ENCODE results near the gene LRP4.

LRP4 gene

DNA sequence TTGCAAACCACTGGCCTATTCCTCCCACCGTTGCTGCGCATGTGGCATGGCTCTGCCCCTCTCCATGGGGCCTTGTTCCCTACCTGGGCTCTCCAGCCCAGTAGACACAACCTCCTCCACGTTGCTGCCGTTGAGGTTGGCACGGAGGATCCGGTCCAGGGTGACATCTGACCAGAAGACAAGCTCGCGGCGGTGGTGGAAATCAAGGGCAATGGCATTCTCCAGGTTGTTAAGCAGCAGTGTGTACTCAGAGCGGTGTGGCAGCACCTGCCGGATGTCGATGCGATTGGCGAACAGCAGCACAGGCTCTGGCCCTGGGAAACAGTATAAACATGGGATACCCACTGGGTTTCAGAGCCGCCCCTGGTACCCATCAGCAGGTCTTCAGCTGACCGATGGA lies 23.8 kb downstream of the LRP4 start:
- TF ChIP-seq CSDC2 (CRISPR knock-in tag; IDR thresholded peaks at IDR 0.05): no peak
- no peak for TF ChIP-seq TOX (CRISPR knock-in tag; IDR thresholded peaks at IDR 0.05; ENCODE audit: borderline replicate concordance)
- TF ChIP-seq, protein P1, sequence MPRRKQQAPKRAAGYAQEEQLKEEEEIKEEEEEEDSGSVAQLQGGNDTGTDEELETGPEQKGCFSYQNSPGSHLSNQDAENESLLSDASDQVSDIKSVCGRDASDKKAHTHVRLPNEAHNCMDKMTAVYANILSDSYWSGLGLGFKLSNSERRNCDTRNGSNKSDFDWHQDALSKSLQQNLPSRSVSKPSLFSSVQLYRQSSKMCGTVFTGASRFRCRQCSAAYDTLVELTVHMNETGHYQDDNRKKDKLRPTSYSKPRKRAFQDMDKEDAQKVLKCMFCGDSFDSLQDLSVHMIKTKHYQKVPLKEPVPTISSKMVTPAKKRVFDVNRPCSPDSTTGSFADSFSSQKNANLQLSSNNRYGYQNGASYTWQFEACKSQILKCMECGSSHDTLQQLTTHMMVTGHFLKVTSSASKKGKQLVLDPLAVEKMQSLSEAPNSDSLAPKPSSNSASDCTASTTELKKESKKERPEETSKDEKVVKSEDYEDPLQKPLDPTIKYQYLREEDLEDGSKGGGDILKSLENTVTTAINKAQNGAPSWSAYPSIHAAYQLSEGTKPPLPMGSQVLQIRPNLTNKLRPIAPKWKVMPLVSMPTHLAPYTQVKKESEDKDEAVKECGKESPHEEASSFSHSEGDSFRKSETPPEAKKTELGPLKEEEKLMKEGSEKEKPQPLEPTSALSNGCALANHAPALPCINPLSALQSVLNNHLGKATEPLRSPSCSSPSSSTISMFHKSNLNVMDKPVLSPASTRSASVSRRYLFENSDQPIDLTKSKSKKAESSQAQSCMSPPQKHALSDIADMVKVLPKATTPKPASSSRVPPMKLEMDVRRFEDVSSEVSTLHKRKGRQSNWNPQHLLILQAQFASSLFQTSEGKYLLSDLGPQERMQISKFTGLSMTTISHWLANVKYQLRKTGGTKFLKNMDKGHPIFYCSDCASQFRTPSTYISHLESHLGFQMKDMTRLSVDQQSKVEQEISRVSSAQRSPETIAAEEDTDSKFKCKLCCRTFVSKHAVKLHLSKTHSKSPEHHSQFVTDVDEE (CRISPR knock-in tag; IDR thresholded peaks at IDR 0.05): no peak
- TF ChIP-seq, protein P2, sequence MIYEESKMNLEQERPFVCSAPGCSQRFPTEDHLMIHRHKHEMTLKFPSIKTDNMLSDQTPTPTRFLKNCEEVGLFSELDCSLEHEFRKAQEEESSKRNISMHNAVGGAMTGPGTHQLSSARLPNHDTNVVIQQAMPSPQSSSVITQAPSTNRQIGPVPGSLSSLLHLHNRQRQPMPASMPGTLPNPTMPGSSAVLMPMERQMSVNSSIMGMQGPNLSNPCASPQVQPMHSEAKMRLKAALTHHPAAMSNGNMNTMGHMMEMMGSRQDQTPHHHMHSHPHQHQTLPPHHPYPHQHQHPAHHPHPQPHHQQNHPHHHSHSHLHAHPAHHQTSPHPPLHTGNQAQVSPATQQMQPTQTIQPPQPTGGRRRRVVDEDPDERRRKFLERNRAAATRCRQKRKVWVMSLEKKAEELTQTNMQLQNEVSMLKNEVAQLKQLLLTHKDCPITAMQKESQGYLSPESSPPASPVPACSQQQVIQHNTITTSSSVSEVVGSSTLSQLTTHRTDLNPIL (CRISPR knock-in tag; IDR thresholded peaks at IDR 0.05; ENCODE audit: low read depth): no peak
- no peak for TF ChIP-seq OSR1 (CRISPR knock-in tag; IDR thresholded peaks at IDR 0.05)
- TF ChIP-seq, protein P3, sequence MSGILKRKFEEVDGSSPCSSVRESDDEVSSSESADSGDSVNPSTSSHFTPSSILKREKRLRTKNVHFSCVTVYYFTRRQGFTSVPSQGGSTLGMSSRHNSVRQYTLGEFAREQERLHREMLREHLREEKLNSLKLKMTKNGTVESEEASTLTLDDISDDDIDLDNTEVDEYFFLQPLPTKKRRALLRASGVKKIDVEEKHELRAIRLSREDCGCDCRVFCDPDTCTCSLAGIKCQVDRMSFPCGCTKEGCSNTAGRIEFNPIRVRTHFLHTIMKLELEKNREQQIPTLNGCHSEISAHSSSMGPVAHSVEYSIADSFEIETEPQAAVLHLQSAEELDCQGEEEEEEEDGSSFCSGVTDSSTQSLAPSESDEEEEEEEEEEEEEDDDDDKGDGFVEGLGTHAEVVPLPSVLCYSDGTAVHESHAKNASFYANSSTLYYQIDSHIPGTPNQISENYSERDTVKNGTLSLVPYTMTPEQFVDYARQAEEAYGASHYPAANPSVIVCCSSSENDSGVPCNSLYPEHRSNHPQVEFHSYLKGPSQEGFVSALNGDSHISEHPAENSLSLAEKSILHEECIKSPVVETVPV (CRISPR knock-in tag; IDR thresholded peaks at IDR 0.05): no peak
- no peak for TF ChIP-seq ESRRG (CRISPR knock-in tag; IDR thresholded peaks at IDR 0.05)
- no peak for ATAC-seq

DNA sequence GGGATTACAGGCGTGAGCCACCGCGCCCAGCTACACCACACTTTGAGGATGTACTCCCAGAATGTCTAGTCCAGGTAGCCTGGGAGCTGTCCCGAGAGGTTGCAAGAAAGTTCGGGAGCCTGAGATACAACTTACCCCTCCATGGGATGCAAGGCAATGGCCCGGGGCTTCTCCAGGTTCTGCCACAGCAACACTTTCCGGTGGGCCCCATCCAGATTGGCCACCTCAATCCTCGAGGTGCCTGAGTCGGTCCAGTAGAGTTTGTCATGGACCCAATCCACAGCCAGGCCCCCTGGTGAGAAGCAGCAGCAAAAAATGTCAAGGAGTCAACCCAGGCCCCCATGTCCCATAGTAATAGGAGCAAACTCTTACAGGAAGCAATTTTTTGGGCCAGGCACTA lies 25.5 kb downstream of the LRP4 start:
- ATAC-seq: no peak
- no peak for TF ChIP-seq ARNTL (CRISPR knock-in tag; IDR thresholded peaks at IDR 0.05; ENCODE audit: borderline replicate concordance, low read depth)
- TF ChIP-seq PPARA (CRISPR knock-in tag; IDR thresholded peaks at IDR 0.05; ENCODE audit: borderline replicate concordance): no peak
- TF ChIP-seq OSR1 (CRISPR knock-in tag; IDR thresholded peaks at IDR 0.05): no peak
- no peak for TF ChIP-seq ZNF565 (CRISPR knock-in tag; conservative IDR thresholded peaks at IDR 0.05; ENCODE audit: low read depth)
- TF ChIP-seq BACH2 (CRISPR knock-in tag; IDR thresholded peaks at IDR 0.05; ENCODE audit: borderline replicate concordance): no peak
- no peak for TF ChIP-seq ZFP3 (CRISPR knock-in tag; IDR thresholded peaks at IDR 0.05)
- TF ChIP-seq TCF4 (CRISPR knock-in tag; IDR thresholded peaks at IDR 0.05; ENCODE audit: borderline replicate concordance): no peak
- TF ChIP-seq ZC3H10 (CRISPR knock-in tag; IDR thresholded peaks at IDR 0.05): no peak
- TF ChIP-seq CSDC2 (CRISPR knock-in tag; IDR thresholded peaks at IDR 0.05): no peak
- no peak for TF ChIP-seq ZFP30 (CRISPR knock-in tag; IDR thresholded peaks at IDR 0.05)

DNA sequence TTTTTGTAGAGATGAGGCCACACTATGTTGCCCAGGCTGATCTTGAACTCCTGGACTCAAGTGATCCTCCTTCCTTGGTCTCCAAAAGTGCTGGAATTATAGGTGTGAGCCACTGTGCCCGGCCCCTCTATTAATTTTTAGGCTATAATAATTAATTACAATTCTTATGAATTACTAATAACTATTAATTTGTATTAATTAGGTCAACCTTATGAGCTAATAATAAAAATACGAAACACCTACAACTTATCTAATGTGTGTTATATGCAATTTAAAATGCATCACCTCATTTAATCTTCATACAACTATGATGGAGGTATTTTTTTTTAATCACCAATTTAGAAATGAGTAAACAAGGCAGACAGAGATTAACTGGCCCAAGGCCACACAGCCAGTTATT lies 26.2 kb downstream of the LRP4 start:
- TF ChIP-seq ZNF70 (CRISPR knock-in tag; IDR thresholded peaks at IDR 0.05): no peak
- no peak for TF ChIP-seq ESRRG (CRISPR knock-in tag; IDR thresholded peaks at IDR 0.05)
- no peak for TF ChIP-seq TCF4 (CRISPR knock-in tag; IDR thresholded peaks at IDR 0.05; ENCODE audit: borderline replicate concordance)
- TF ChIP-seq SNAI2 (CRISPR knock-in tag; IDR thresholded peaks at IDR 0.05): no peak
- TF ChIP-seq OSR1 (CRISPR knock-in tag; IDR thresholded peaks at IDR 0.05): no peak
- no peak for TF ChIP-seq ARNTL (CRISPR knock-in tag; IDR thresholded peaks at IDR 0.05; ENCODE audit: borderline replicate concordance, low read depth)
- no peak for TF ChIP-seq ZNF8 (CRISPR knock-in tag; IDR thresholded peaks at IDR 0.05)
- TF ChIP-seq TOX (CRISPR knock-in tag; IDR thresholded peaks at IDR 0.05; ENCODE audit: borderline replicate concordance): no peak
- no peak for TF ChIP-seq ZNF565 (CRISPR knock-in tag; conservative IDR thresholded peaks at IDR 0.05; ENCODE audit: low read depth)
- no peak for TF ChIP-seq ZFP30 (CRISPR knock-in tag; IDR thresholded peaks at IDR 0.05)
- TF ChIP-seq ZFP3 (CRISPR knock-in tag; IDR thresholded peaks at IDR 0.05): no peak
- no peak for ATAC-seq

DNA sequence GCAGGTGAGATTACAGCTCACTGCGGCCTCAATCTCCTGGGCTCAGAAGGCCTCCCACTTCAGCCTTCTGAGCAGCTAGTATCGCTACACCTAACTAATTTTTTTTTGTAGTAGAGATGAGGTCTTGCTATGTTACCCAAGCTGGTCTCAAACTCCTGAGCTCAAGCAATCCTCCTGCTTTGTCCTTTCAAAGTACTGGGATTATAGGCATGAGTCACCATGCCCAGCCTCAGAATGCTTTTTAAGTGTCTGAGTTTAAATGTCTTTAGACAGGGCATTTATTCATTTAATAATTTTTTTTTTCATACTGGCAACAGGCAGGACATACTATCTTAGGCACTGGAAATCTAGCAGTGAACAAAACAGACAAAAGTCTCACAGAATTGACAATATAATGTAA lies 27.7 kb downstream of the LRP4 start:
- TF ChIP-seq ZC3H10 (CRISPR knock-in tag; IDR thresholded peaks at IDR 0.05): no peak
- no peak for TF ChIP-seq ARNTL (CRISPR knock-in tag; IDR thresholded peaks at IDR 0.05; ENCODE audit: borderline replicate concordance, low read depth)
- no peak for TF ChIP-seq ZNF565 (CRISPR knock-in tag; conservative IDR thresholded peaks at IDR 0.05; ENCODE audit: low read depth)
- TF ChIP-seq CSDC2 (CRISPR knock-in tag; IDR thresholded peaks at IDR 0.05): no peak
- TF ChIP-seq TOX (CRISPR knock-in tag; IDR thresholded peaks at IDR 0.05; ENCODE audit: borderline replicate concordance): no peak
- TF ChIP-seq TCF4 (CRISPR knock-in tag; IDR thresholded peaks at IDR 0.05; ENCODE audit: borderline replicate concordance): no peak
- TF ChIP-seq, protein P3 (CRISPR knock-in tag; IDR thresholded peaks at IDR 0.05): no peak
- TF ChIP-seq PPARA (CRISPR knock-in tag; IDR thresholded peaks at IDR 0.05; ENCODE audit: borderline replicate concordance): no peak
- TF ChIP-seq OSR1 (CRISPR knock-in tag; IDR thresholded peaks at IDR 0.05): no peak
- peak; percentile 73 for ATAC-seq
